ENCODE data around the gene MTMR12.

Gene MTMR12

DNA sequence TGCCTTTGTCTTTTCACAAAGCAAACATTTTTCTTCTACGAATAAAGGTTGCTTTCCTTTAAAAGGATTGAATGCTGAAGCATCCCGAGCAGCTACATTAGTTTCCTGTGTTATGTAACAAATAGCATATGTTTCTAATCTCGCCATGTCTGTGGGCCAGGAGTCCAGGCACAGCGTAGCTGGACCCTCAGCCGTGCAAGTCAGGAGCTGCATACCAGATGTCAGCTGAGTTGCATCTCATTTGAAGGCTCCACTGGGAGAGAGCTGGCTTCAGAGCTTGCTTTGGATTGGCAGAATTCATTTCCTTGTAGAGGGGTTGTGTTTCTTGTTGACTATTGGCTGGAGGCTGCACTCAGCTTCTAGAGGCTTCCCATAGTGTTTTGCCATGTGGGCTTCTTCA lies 122.6 kb downstream of the MTMR12 start:
- DNase-seq (ENCODE audit: low spot score), result no peak

DNA sequence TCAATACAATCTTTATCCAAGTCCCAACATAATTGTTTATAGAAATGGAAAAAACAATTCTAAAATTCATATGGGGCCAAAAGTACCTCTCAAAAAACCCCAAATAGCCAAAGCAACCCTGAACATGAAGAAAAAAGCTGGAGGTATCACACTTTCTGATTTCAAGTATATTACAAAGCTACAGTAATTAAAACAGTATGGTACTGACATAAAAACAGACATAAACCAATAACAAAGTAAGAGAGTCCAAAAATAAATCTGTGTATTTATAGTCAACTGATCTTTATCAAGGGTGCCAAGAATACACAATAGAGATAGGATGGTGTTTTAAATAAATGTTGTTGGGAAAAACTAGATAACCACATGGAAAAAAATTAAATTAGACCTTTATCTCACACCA lies 125.1 kb downstream of the MTMR12 start:
- DNase-seq (ENCODE audit: low spot score), result no peak

DNA sequence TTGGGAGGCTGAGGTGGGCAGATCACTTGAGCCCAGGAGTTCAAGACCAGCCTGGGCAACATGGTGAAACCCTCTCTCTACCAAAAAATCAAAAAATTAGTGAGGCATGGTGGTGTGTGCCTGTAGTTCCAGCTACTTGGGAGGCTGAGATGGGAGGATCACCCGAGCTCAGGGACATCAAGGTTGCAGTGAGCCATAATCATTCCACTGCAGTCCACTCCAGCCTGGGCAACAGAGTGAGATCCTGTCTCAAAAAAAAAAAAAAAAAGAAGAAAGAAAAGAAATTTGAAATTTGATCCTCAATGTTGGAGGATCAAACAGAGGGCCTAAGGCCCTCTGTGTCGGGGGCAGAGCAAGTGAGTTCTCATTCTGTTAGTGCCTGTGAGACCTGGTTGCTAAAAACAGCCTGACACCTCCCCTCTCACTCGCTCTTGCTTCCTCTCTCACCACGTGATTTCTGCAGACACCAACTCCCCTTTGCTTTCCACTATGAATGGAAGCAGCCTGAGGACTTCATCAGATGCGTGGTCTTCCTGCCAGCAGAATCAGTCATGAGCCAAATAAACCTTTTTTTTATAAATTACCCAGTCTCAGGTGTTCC lies 130.2 kb downstream of the MTMR12 start:
- no peak for DNase-seq (ENCODE audit: low spot score)
